Kidney epithelial cell (primary cell): ENCODE measurements around the gene CCDC93. TPM values are rescaled to one million over a fixed set of nuclear protein-coding genes. Genes with fewer than 3 reads are reported as not detected.

ENCODE experiments used
- DNase-seq: peaks from one replicate; pipeline ENCODE4 v3.0.0-alpha.2; 2010; ENCODE audit warnings: low read depth
- H3K27me3 ChIP-seq: 2 replicates; pipeline ENCODE4 v1.6.0; 2011; ENCODE audit warnings: low read length; ENCODE audit not compliant: control insufficient read depth, insufficient read depth
- H3K36me3 ChIP-seq: 2 replicates; pipeline ENCODE4 v1.5.1; 2011; ENCODE audit warnings: low read length; ENCODE audit not compliant: control insufficient read depth, insufficient read depth
- H3K4me3 ChIP-seq: 2 replicates; pipeline ENCODE4 v1.5.1; 2011; ENCODE audit warnings: low read depth, mild to moderate bottlenecking, control low read depth, low read length
- total RNA-seq: library from RNA; depleted of rRNA; stranded (reverse); fragments of >200 nt; gene quantifications from 2 replicates; pipeline ENCODE4 v1.2.3, GENCODE V29; 2015
- TF ChIP-seq, protein P1 (sequence below): IDR thresholded peaks from 2 replicates; pipeline ENCODE4 v1.5.1; 2011; ENCODE audit warnings: mild to moderate bottlenecking, moderate library complexity, low read length, control low read depth, inconsistent platforms; ENCODE audit not compliant: insufficient read depth, poor library complexity, severe bottlenecking

The CCDC93 gene
- total RNA-seq, 1 donor from 2014 or later: 33.6 TPM

DNA sequence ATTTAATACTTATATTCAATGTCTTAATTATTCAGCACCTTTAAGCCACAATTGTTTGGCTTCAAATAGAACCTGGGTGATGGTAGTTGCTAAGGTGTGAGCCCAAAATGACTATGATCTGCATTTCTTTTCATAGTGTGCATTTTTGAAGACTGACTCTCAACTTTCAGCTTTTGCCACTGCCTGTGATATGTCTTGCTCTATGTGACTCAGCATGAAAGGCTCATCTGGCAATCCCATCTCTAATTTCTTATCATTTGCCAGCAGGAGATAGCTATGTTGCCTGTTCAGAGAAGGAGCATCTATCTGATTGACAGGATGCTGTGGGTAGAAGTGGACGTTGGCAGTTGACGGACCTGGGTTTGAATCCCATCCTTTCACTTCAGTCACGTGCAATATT is 34.5 kb upstream of the CCDC93 start:
- TF ChIP-seq, protein P1, sequence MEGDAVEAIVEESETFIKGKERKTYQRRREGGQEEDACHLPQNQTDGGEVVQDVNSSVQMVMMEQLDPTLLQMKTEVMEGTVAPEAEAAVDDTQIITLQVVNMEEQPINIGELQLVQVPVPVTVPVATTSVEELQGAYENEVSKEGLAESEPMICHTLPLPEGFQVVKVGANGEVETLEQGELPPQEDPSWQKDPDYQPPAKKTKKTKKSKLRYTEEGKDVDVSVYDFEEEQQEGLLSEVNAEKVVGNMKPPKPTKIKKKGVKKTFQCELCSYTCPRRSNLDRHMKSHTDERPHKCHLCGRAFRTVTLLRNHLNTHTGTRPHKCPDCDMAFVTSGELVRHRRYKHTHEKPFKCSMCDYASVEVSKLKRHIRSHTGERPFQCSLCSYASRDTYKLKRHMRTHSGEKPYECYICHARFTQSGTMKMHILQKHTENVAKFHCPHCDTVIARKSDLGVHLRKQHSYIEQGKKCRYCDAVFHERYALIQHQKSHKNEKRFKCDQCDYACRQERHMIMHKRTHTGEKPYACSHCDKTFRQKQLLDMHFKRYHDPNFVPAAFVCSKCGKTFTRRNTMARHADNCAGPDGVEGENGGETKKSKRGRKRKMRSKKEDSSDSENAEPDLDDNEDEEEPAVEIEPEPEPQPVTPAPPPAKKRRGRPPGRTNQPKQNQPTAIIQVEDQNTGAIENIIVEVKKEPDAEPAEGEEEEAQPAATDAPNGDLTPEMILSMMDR: no peak
- H3K36me3 ChIP-seq: no peaks in the 10 kb centered on the region
- H3K27me3 ChIP-seq: no peaks in the 10 kb centered on the region
- H3K4me3 ChIP-seq: no peak overlapping the region
- no peak for DNase-seq

DNA sequence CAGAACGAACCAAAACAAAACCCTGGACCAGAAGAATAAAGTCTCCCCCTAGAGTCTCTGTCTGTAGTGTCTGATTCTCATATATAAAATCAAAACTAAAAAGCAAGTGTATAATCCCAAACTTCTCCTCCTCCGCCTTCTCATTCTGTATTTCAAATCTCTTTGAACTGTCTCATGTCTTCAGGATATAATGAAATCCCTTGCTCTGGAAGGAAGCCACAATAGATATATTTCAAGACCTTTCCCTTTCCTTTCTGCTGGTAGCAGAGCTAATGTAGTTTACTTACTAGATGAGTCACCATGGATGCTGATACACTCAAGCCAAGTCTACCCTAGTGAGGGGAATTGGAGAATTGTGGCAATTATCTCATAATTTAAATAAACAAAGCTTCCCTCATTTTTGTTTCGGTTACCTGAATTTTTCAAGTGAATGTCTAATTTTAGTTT is 33.5 kb upstream of the CCDC93 start:
- peak; percentile 10 for DNase-seq
- H3K36me3 ChIP-seq: no peaks in the 10 kb centered on the region

DNA sequence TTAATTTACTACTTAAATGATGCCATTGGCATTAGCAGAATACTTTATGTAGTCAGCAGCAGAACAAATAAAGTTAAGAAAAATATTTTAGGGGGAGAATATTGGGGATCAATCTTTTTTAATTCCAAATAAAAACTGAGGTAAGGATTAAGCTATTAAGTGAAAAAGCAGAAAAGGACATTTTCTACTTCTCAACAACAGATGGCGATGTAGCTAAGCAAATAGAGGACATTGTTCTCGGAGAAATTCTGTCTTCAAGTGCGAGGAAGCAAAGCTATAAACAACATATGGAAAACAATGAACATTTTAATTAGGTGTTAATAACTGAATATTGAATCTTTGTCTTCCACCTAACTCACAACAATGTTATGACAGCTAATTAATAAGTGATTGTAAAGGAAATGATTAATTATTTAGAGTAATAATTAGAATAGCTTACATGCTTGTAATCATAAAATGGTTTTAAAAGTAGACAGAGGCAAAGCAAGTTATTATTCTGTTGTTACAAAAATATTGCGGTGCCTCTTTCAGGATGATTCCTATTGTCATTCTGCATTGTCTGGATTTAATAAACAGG is 32.9 kb upstream of the CCDC93 start:
- no peak overlapping the region for H3K4me3 ChIP-seq

More for the DNA sequence above, 33.5 kb upstream of the CCDC93 start:
- Histone ChIP-seq H3K4me3 (no peak overlapping the region), H3K27me3 (no peaks in the 10 kb centered on the region)
- TF ChIP-seq, protein P1: no peak

DNA sequence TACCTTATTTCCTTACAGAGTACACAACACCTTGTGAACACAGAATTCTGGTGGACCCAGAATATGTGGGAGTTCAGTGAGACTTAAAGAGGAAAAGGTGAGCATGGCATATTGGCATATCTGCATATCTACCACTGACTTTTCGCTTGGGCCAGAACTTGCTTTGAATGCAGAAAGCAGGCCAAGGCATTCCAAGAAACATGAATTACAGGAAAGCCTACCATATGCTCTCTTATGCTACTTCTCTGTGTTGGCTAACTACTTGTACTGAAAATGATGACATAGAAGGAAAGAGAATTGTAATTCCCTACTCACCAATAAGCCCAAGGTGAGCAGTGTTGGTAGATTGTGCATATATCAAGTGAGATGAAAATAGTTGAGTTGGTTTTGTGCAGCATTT is 31.4 kb upstream of the CCDC93 start:
- Histone ChIP-seq H3K36me3 (no peaks in the 10 kb centered on the region), H3K27me3 (peaks cover 5% of the 10 kb centered on the region), H3K4me3 (no peak overlapping the region)
- TF ChIP-seq, protein P1: no peak
- DNase-seq: no peak

More for the DNA sequence above, 32.9 kb upstream of the CCDC93 start:
- TF ChIP-seq, protein P1: peak; percentile 55
- Histone ChIP-seq H3K36me3 (no peaks in the 10 kb centered on the region), H3K27me3 (no peaks in the 10 kb centered on the region)
- DNase-seq: peak; percentile 9

DNA sequence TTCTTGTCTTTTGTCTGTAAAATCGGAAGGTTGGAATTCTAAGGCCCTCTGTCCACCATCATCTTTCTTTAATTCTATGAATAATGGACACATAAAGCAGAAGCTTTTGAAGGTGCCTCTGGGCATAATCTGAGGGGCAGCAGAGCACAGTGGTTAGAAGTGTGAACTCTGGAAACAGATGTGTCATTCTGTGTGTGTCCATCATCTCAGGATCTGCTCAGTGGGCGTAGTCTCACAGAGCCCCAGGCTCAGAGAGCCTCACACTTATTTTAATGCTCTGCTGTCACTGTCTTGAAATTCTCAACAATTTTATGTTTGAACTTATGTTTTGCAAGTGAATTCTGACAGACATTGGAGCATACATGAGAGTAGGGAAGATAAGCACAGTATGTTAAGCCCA is 31.0 kb upstream of the CCDC93 start:
- H3K27me3 ChIP-seq: peaks cover 5% of the 10 kb centered on the region
- no peak overlapping the region for H3K4me3 ChIP-seq
- TF ChIP-seq, protein P1: no peak
- no peak for DNase-seq
- no peaks in the 10 kb centered on the region for H3K36me3 ChIP-seq
